ENCODE measurements around the gene TTLL9.
A peak's percentile ranks its signal among the peaks of the same experiment; 100 is the strongest.
"Not testable (repeated sequence)": the region's sequence is repeated elsewhere in the genome, so short reads cannot be mapped to it uniquely, and the experiment has no call there.

The TTLL9 gene

DNA sequence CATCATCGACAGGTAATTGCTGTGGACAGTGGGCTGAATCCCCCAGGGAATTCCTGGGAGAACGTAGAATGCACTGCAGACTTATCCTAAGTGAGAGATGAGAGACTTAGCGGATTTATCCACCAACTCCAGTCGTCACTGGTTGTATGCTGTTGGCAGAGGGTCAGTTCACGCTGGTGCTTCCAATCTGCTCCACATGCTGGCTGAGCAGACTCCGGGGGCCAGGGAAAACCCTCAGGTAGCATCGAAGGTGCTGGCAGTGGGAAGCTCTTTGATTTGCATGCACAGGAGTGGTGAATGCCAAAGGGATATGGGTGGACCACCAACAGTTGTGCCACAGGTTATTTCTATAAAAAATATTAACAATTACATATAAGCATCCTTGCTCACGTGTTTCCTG lies 20.2 kb downstream of the TTLL9 start:
- no peak for DNase-seq

DNA sequence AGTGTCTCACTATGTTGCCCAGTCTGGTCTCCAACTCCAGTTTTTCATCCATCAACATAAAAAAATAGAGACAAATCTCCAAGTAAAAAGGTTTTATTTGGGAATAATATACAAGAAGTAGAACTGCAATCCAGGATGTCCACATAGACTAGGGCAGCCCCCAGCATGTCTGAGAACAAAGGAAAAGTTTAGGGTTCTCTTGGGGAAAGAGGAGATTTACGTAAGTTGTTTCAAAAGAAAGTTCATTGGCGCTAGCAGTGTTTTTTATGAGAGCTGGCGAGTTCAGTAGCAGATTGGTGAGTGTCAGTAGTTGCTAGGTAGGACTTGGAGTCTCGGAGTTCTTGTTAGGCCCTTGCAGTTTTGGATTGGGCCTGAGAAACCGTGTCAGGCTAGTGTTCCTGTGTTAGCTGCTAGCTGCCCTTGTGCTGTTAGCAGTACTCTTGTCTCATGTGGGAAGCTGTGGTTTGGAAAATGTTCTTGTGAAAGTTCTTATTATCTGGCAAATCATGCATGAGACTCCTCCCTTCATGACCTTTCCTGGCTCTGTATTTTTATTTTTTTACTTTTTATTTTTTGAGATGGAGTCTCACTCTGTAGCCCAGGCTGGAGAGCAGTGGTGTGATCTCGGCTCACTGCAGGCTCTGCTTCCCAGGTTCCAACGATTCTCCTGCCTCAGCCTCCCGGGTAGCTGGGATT lies 24.7 kb downstream of the TTLL9 start:
- DNase-seq, result no peak

DNA sequence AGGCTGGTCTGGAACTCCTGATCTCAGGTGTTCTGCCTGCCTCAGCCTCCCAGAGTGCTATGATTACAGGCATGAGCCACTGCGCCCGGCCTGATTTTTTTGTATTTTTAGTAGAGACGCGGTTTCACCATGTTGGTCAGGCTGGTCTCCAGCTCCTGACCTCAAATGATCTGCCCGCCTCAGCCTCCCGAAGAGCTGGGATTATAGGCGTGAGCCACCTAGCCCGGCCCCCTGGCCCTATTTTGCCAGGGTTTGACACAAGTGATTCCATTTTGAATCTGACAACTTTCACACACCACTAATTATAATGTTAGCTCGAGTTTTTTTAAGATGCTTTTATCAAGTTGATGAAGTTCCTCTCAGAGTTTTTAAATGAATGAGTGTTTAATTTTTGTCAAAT lies 25.6 kb downstream of the TTLL9 start:
- DNase-seq, result no peak

DNA sequence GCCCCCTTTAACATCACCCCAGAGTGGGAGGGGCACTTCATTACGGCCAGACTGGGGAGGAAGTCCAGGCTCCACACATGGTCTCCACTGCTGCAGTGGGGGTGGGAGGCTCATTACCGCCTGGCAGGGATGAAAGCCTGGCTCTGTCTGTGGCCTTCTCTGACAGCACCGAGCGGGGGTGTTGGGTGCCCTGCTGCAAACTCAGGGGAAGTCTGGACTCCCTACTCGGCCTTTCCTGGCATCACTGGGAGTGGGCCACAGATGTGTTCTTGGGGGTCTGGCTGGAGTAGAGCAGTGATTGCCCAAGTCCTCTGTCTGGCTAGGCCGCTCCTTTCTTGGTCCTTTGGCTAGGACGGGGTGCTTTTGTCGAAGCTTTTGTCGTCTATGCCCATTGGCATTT lies 27.1 kb downstream of the TTLL9 start:
- DNase-seq, result no peak

DNA sequence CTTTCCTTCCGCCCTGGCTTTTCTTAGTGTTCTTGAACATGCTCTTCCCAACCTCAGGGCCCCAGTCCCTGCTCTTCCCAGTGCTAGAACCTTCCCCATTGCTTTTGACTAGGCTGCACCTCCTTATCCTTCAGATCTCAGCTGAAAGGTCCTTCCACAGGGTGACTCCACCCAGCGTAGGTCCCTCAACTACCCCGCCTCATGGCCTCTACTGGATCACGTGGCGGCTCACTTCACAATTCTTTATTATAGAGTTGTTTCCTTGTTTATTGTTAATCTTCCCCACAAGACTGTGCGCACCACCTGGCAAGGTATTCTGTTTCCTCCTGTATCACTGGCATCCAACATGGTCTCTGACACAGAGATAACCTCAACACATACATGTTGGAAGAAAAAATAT lies 31.2 kb downstream of the TTLL9 start:
- DNase-seq, result no peak

DNA sequence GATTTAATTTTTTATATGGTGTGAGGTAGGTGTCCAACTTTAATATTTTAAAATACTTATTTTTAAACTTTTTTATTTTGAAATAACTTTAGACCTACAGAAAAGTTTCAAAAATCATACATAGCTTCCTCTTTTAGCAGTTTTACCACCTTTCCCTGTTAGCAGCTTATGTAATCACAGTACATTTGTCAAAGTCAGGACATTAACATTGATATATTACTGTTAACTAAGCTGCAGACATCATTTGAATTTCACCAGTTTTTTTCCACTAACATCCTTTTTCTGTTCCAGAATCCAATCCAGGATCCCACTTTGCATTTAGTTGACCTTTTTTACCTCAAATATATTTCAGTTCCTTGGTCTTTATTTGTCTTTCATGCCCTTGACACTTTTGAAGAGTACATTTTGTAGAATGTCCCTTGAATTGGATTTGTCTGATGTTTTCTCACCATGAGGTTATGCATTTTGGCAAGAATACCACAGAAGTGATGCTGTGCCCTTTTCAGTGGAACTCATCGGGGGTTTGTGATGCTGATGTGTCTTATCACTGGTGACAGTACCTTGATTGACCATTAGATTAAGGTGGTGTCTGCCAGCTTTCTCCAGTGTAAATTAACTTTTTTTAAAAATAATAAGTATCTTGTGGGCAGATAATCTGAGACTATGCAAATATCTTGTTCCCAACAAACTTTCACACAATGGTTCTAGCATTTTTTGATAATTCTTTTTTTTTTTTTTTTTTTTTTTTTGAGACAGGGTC lies 33.4 kb downstream of the TTLL9 start:
- DNase-seq, result no peak

DNA sequence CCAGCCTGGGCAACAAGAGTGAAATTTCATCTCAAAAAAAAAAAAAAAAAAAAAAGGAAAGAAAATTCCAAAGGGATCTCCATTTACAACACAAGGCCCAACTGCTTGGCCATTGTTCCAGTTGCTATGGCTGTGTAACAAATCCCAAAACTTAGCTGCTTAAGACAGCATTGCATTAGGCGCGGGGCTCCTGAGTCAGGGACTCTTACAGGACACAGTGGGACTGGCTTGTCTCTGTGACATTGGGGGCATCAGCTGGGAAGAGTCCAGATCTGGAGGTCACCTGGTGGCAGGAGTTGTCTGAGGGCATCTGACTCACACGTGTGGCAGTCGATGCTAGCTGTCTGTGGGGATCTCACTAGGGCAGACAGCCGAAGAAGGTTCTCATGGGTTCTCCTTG lies 35.6 kb downstream of the TTLL9 start:
- no peak for DNase-seq

DNA sequence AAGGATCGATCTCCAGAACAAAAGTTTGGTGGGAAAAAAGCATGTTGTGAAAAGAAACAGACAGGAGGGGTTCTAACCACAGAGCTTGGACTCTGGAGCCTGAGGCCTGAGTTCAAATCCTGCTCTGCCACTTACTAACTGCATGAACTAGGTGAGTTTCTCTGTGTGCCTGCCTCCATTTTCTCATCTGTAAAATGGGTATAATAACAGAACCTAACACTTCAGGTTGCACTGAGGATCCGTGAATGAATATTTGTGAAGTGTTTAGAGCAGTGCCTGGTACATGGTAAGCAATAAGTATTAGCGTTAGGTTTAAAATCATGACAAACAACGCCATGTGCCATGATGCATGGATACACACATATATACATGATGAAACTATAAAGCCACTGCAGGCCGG lies 36.6 kb downstream of the TTLL9 start:
- DNase-seq, result no peak

DNA sequence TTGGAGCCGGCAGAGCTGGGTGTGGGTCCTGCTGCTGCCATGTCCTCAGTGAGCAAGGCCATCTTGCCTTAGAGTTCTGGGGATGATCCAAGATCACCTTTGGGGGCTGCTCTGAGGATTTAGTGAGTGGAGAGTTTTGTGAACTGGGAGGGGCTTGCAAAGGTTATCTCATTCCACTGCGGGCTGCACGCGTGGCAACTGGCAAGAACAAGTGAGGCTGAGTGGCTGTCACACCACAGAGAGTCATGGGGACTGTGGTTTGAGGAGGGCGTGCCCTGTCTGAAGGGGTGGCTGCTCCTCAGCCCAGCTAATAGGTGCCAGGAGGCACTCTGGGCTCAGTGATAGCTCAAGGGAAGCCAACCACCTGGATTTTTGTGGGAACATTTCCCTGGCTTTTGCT lies 37.6 kb downstream of the TTLL9 start:
- no peak for DNase-seq

DNA sequence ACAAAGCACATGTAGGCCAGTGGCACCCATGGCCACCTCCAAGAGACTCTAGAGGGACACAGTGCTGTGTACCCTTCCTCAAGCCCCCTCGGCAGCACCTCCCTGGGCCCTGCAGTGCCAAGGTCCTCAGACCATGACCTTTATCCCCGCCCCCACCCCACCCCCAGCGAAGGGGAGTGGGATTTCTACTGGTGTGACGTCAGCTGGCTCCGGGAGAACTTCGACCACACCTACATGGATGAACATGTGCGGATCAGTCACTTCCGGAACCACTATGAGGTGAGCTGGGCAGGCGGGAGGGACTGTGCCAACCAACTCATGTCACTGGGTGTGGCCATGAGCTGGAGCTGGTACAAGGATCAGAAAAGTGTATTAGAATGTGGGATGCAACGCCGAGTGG lies 38.0 kb downstream of the TTLL9 start:
- DNase-seq, result no peak

DNA sequence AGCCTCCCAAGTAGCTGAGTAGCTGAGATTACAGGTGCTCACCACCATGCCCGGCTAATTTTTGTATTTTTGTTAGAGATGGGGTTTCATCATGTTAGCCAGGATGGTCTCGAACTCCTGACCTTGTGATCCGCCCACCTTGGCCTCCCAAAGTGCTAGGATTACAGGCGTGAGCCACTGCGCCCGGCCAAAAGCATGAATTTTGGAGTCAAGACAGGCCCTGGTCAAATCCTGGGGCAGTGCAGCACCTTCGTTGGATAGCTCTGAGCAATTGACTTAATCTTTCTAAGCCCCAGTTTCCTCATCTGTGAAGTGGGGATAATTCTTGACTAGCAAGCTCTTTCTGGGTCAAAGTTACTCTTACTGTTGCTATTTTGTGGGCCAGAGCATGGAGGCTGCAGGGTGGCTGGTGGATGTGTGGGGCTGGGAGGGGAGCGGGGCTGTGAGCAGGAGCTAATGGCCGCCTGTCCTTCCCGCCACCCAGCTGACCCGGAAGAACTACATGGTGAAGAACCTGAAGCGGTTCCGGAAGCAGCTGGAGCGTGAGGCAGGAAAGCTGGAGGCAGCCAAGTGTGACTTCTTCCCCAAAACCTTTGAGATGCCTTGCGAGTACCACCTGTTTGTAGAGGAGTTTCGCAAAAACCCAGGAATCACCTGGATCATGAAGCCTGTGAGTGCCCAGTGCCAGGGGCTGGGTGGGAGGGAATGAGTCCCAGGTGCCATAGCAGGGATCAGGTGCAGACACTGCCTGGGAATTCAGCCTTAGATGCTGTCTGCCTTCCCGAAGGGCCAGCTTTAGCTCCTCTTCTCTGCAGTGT lies 39.0 kb downstream of the TTLL9 start:
- DNase-seq, result no peak

DNA sequence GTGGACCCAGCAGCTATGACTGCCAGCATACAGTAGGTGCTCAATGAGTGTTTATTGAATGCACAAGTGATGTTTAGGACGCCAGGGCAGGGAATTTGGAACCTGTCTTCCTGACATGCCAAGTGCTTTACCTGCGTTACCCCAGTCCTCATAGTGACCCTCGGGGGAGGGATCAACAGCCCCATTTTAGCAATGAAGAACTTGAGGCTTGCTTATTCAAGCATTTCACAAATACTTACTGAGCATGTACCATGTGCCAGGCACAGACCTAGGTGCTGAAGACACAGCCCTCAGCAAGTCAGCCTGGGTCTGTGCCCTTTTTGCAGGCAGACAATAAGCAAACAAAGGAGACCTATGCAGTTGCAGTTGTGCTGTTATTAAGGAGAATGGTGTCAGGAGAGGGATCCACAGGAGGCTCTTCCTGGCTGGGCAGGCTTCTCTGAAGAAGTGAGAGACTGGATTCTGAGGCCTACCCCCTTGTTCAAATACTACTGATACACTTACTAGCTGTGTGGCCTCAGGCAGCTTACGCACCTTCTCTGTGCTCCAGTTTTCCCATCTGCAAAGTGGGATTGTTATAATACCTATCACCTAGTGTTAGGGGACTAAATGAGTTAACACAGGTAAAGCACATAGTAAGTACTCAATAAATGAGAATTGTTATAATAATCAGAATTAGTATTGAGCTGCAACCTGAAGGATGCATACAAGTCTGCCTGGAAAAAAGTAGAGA lies 39.8 kb downstream of the TTLL9 start:
- no peak for DNase-seq

DNA sequence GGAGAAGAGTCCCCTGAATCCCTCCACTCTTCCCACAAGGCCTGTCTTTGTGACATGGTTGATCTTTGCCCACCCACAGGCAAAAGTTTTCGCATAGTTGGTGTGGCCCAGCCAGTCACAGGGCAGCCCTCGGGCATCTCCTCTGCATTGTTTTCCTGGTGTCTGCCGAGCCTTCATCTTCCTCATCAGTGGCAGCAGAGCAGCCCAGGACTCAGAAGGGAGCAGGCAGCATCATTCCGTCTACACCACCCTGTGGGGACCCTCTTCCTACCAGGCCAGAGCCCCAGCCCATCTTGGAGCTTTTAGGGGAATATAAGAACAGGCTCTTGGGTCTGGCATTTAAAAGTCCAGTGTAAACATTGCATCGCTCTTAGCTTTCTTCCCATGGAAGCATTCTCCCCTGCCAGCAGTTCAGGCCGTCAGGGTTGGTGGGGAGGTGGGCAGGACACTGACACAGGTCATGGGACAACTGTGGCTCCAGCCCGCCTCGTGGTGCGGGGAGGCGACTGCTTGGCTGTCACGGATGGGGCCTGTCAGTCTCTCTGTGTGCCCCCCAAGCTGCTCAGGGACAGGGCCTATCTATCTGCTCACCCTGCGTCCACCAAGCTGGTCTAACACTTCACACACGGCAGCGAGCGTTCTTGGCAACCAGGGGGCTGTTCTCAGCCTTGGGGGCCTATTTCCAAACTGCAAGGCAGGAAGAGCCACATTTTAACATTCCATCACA lies 43.2 kb downstream of the TTLL9 start:
- no peak for DNase-seq

DNA sequence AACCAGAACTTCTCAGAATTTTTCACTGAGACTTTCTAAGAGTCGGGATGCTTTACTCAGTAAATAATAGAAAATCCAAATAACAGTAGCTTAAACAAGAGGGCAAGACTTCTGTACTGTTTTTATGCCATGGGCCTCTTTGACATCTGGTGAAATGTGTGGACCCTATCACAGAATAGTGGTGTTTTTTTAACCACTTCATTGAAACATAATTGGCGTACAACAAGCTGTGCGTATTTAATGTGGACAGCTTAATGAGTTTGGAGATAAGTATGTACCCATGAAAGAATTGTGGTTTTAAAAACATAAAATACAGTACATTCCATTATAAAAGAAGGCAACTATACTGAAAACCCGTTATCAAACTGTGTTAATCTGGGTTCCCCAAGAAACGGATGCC lies 43.7 kb downstream of the TTLL9 start:
- DNase-seq, result no peak

DNA sequence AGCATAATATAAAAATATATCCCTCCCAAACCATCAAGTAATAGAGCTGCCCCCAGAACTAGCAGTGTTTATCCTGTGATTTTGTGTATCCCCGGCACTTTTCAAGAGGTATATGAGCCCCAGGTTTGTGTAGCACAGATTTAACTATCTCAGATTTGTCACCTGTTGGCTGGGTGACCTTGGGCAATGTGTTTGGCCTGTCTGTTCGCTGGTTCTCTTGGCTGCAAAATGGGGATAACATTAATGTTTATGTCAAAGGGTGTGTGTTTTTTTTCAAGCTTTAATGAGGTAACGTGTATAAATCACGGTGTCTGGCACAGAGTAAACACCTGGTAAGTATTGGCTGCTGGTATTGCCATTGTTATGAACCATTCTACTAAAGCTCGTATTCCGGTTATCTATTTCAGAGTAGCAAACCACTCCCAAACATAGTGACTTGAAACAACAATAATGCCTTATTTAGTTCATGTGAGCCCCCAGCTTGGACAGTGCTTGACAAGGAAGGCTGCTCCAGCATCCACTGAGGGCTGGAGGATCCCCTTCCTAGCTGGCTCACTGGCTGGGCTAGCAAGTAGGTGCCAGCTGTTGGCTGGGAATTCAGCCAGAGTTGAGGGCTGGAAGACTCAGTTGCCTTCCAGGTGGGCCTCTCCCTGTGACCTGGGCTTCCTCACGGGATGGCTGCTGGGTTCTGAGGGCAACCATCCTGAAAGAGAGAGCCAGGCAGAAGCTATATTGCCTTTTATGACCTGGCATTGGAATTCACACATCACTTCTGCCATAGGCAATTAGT lies 45.3 kb downstream of the TTLL9 start:
- DNase-seq, result peak; percentile 29

DNA sequence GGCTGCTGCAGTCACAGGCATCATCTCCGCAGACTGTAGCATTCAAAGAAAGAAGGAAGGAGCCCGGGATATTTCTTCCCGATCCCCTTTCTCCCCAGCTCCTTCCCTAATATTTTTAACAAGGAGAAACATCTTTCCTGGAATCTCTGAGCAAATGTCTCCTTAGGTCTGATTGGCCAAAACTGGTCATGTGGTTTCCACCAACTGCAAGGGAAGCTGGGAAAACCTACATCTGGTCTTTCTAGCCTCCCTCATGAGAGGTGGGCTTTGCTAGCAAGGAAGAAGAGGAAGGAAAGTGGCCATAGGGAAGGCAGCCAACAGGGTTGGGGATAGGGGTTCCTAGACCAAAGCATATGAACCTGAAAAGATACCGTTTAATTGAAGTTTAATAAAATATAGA lies 46.3 kb downstream of the TTLL9 start:
- no peak for DNase-seq

DNA sequence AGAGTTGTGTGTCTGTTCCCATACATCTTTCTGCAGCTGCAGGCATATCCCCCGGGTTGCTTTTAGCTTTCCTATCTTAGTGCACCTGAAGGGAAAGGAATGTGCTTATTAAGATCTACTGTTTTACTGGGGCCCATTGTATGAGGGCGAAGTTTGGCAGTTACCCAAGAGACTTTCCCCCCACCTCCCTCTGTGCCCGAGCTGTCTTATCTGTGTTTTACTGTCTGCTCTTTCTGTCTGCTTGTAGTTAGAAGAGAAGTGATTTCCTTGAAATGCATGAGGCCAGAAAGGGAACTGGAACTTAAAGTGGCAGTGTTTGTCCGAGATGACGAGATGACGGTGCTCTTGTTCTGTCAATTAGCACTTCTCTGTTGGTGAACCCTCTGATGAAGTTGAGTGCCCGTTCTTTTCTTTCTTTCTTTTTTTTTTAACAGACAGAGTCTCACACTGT lies 47.6 kb downstream of the TTLL9 start:
- not testable (repeated sequence) for DNase-seq

DNA sequence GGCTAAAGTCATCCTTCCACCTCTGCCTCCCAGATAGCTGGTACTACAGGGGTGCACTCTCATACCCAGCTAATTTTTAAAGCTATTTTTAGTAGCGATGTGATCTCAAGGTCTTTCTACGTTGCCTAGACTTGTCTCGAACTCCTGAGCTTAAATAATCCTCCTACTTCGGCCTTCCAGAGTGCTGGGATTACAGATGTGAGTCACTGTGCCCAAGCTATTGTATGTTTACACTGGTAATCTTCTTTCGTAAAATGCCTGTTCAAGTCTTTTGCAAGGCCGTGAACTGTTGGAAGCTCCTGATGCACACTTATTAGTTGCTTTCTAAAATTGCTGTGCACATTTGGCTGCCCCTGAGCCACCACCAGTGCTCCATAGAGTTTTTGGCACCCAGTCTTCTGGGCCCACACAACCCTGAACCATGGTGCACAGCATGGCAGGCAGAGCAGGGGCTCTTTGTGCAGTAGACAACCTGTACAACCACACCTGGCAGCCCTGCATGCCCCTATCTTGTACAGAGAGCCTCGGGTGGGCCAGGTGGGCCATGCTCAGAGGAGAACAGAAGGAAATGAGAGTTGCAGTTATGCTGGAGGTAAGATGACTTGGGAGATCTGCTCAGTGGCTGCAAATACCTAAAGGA lies 48.2 kb downstream of the TTLL9 start:
- DNase-seq, result no peak

DNA sequence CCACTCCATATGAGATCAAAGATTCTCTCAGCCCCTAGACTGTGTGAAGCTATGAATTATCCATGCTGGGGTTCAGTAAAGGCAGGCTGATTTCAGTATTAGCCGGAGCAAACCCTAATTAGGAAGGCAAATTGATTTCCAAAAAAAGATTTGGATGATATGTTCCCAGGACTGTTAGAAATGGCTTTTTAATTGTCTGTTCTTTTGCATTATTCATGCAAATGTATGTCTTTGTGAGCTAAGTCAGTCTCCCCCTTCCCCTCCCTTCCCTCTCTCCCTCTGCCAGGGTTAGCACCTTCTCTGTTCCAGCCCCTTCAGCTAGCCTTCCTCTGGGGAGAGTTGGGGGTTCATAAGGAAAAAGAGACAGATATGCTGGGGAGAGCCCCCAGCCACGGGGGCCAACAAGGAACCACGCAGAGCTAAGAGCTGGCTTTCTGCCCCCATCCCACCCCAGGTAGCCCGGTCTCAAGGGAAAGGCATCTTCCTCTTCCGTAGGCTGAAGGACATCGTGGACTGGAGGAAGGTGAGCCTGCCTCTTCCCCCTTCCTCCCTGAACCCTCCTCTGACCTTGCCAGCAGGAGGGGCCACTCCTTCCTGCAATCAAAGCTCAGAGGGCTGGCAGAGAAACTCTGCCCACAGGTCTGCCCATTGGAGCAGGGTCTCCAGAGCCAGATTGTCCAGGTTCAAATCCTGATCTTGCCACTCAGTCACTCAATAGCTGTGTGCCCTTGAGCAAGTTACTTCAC lies 49.1 kb downstream of the TTLL9 start:
- DNase-seq, result no peak

DNA sequence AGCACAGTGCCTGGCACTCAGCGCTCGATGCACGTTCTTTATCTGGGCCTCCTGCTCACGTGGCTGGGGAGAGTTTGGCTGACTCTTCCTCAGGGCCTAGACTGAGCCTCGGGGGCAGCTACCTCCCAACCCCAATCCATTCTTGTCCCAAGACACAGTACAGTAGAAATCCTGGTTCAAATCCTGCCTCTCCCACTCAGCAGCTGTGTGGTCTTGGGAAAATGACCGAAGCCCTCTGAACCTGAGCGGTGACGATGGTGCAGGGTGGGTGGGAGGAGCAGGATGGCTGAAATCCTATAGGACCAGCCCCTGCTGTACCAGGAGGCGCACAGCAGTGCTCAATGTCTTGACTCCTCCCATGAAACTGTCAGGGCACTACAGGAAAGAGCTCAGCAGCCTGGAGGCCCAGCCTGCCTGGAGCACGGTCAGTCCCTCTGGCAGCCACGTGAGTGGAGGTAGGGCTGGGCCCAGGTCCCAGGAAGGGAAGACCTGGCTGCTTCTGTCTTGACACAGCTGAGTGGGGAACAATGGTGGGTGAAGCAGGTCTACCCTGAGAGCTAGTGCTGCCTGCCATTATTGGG lies 49.9 kb downstream of the TTLL9 start:
- DNase-seq, result no peak
